Right lobe of liver (tissue), 6 donors: Measurements from ENCODE around the gene MN1. TPM values are rescaled to one million over a fixed set of nuclear protein-coding genes. Genes with fewer than 3 reads are reported as not detected.

Source experiments
- ATAC-seq, 4 donors: fragments of 200-7000 bp; cut with Tn5 transposase; one replicate each; pipeline ENCODE4 v1.9.1; 2020; ENCODE audit warnings: mild to moderate bottlenecking in 4 of 4, moderate library complexity in 4 of 4
- DNase-seq, 3 donors: peaks; one replicate each; pipeline ENCODE4 v3.0.0-alpha.2; 2020
- H3K27ac ChIP-seq, 3 donors: fragments of 200-600 bp; one replicate each; pipeline ENCODE4 v1.8.0; 2022
- H3K27me3 ChIP-seq, 2 donors: fragments of 200-600 bp; one replicate each; pipeline ENCODE4 v1.8.0; 2022
- H3K36me3 ChIP-seq, 4 donors: fragments of 200-600 bp; sonication (generic) in 1 of 4; one replicate each; pipeline versions ENCODE4 v1.5.1 to v1.8.0; 2017 to 2022; ENCODE audit warnings: control low read depth in 1 of 4
- H3K4me1 ChIP-seq, 4 donors: fragments of 200-600 bp; sonication (generic) in 1 of 4; one replicate each; pipeline versions ENCODE4 v1.5.1 to v1.8.0; 2017 to 2022; ENCODE audit warnings: control low read depth in 1 of 4
- H3K4me3 ChIP-seq, 3 donors: fragments of 200-600 bp; one replicate each; pipeline ENCODE4 v1.8.0; 2022
- H3K9me3 ChIP-seq, 4 donors: fragments of 200-600 bp; sonication (generic) in 1 of 4; one replicate each; pipeline versions ENCODE4 v1.5.1 to v1.8.0; 2017 to 2022; ENCODE audit warnings: control low read depth in 1 of 4
- POLR2A ChIP-seq: fragments of 450-650 bp; IDR thresholded peaks from one replicate; pipeline ENCODE4 v1.6.1; 2017; ENCODE audit warnings: antibody characterized with exemption, mild to moderate bottlenecking
- WGBS: methylation state at CpG from one replicate; pipeline ENCODE4 v1.1.6; 2018; ENCODE audit warnings: low coverage, low lambda C conversion rate; ENCODE audit not compliant: insufficient coverage; ENCODE audit errors: missing lambda C conversion rate; 5-methylcytosine and 5-hydroxymethylcytosine counted together
- intact Hi-C, 2 donors: fragments of 100-400 bp; cut with DNase I; formaldehyde crosslinking; loops; one replicate each; pipeline versions ENCODE4 v1.11.2 to v1.14.1; 2022
- total RNA-seq, 6 experiments: library from RNA; depleted of rRNA in 2 of 6; stranded (reverse); fragments of >200 nt in 2 of 6; fragmentation: NEBNext Ultra II Directional in 3 of 6; extraction: Animal tissue kit (Norgen Biotek cat#: 25700) in 3 of 6; gene quantifications; one replicate each; pipeline versions ENCODE4 v1.1.0 to v1.2.4, GENCODE V29; 2016 to 2023
- TF ChIP-seq, protein P1 (sequence below), 4 donors: fragments of 200-600 bp in 3 of 4; fragments of 450-650 bp in 1 of 4; IDR thresholded peaks; one replicate each; pipeline versions ENCODE4 v1.5.1 to v1.8.0; 2016 to 2022; ENCODE audit warnings: antibody characterized with exemption in 4 of 4, mild to moderate bottlenecking in 2 of 4
- donor health status: DM: no; HTN: yes; CAD: no.
- donor health status: DM: no; HTN: no; CAD: no.
- donor health status: DM: no; HTN: no; CAD: no.
- donor health status: DM: no; HTN: yes; CAD: no.
- donor health status: DM: no; HTN: yes; CAD: no.

The MN1 gene
- total RNA-seq, 6 experiments from 2014 or later = 0.10 to 0.77 (median 0.46) TPM

DNA sequence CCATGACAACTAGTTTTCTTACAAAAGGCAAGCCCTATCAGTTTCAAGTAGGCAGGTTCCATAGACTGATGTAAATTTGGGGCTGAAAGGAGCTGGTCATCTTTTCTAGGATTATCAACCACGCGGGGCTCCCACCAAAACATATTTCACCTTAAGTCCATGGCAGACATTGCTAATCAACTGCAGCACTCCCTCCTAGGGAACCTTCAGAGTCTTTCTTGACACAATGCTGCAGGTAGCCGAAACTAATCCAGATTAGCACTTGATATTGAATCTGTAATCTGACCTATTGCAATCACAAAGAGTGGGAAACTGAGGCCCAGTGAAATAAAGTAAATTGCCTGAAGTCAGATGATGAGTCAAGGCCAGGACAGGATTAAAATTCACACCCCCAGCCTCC lies 32.5 kb downstream of the MN1 start:
- TF ChIP-seq POLR2A = no peak
- TF ChIP-seq, protein P1, sequence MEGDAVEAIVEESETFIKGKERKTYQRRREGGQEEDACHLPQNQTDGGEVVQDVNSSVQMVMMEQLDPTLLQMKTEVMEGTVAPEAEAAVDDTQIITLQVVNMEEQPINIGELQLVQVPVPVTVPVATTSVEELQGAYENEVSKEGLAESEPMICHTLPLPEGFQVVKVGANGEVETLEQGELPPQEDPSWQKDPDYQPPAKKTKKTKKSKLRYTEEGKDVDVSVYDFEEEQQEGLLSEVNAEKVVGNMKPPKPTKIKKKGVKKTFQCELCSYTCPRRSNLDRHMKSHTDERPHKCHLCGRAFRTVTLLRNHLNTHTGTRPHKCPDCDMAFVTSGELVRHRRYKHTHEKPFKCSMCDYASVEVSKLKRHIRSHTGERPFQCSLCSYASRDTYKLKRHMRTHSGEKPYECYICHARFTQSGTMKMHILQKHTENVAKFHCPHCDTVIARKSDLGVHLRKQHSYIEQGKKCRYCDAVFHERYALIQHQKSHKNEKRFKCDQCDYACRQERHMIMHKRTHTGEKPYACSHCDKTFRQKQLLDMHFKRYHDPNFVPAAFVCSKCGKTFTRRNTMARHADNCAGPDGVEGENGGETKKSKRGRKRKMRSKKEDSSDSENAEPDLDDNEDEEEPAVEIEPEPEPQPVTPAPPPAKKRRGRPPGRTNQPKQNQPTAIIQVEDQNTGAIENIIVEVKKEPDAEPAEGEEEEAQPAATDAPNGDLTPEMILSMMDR (IDR thresholded peaks at IDR 0.05) = no peak
- Histone ChIP-seq H3K4me1 (no peaks in the 10 kb centered on the region), H3K27ac (no peak overlapping the region), H3K27me3 (no peaks in the 10 kb centered on the region), H3K4me3 (no peak overlapping the region), H3K9me3 (no peaks in the 10 kb centered on the region), H3K36me3 (no peaks in the 10 kb centered on the region)
- DNase-seq = no peak
- intact Hi-C loops = no loop called here
- WGBS = 63% methylated on average over 2 of the region's 3 CpGs
- no peak for ATAC-seq

DNA sequence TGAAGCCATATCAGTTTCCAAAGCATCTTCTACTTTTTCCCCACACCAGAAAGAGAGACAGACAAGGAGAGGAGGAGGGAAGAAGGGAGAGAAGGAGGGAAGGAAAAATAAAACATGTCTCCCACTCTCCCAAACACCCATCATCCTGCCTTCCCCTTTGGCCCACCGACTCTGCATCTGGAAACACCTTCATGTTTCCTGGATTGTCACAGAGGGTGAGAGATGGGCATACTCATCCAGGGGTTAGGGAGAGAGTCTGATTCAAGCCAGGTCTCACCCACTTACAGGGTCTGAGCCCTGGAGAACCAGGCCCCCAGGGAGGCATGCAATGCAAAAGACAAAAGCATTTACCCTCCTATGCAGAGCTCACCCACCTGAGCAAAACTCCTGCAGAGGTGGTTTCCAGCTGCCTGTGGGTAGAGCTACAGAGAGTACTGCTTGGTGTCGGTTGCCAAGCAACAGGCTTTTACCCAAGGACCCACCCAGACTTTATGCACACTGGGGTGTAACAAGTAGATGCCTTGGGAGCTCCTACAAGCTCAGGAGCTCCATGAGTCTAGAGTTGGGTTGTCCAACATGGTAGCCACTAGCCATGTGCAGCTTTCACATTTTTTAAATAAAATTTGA lies 33.4 kb downstream of the MN1 start:
- intact Hi-C loops = no loop called here
- no peak for ATAC-seq
- TF ChIP-seq POLR2A = no peak
- TF ChIP-seq, protein P1 (IDR thresholded peaks at IDR 0.05) = no peak

DNA sequence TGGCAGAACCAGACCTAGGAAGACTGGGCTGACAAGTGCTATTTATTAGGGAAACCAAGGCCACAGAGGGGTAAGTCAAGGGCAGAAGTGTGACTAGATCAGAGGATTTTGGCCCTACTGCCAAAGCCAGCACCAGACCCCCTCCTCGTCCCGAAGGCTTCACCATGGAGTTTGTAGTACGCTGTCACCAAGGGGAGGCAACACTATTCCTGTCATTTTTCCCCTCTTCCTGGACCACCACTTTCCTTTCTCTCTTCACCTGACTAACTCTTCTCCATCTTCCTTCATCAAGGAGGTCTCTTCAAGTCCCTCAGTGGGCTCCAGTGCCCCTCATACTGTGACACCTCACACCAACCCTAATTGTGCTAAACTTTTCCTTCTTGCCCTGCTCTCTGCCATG lies 34.9 kb downstream of the MN1 start:
- Histone ChIP-seq H3K27ac (no peak overlapping the region), H3K4me1 (no peaks in the 10 kb centered on the region), H3K27me3 (no peaks in the 10 kb centered on the region), H3K9me3 (no peaks in the 10 kb centered on the region), H3K4me3 (no peak overlapping the region), H3K36me3 (no peaks in the 10 kb centered on the region)
- WGBS = 94% methylated on average over 3 of the region's 3 CpGs
- TF ChIP-seq POLR2A = no peak
- TF ChIP-seq, protein P1 (IDR thresholded peaks at IDR 0.05) = no peak
- DNase-seq = no peak
- intact Hi-C loops = no loop called here
- ATAC-seq = no peak

More for the DNA sequence above, 33.4 kb downstream of the MN1 start:
- no peak overlapping the region for H3K27ac ChIP-seq
- H3K27me3 ChIP-seq = no peaks in the 10 kb centered on the region
- no peak for DNase-seq
- H3K9me3 ChIP-seq = no peaks in the 10 kb centered on the region
- no peaks in the 10 kb centered on the region for H3K4me1 ChIP-seq
- H3K36me3 ChIP-seq = no peaks in the 10 kb centered on the region
- WGBS = 39% methylated on average over 1 of the region's 2 CpGs
- H3K4me3 ChIP-seq = no peak overlapping the region

DNA sequence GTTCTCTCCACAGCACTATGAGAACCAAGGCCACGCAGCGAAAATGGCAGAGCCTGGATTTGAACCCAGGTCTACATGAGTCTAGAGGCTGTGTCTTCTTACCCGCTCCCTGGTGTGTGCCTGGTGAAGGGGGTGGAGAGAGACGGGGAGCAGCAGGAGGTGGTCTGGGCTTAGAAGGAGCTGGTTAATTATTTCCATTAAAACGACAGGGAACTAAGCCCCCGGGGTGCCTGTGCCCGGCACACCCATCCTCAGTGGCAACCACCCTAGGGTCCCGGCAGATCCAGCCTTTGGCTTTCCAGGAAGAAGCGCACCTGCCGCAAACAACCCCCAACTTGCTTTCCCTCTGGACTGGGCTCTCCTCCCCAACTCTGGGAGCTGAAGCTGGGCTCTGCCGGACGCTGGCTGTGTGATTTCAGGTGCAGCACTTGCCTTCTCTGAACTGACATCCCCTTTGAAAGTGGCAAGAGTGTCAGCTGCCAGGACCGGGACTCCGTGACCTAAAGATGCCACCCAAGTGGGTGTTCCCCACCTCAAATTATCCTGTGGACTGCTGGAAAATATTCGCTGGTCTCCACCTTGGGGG lies 35.8 kb downstream of the MN1 start:
- no peaks in the 10 kb centered on the region for H3K27me3 ChIP-seq
- TF ChIP-seq POLR2A = no peak
- TF ChIP-seq, protein P1 (IDR thresholded peaks at IDR 0.05) = no peak
- H3K9me3 ChIP-seq = no peaks in the 10 kb centered on the region
- ATAC-seq (no peak), DNase-seq (no peak)
- no peak overlapping the region for H3K27ac ChIP-seq
- WGBS = 76% methylated on average over 3 of the region's 15 CpGs
- no peak overlapping the region for H3K4me3 ChIP-seq
- intact Hi-C loops = no loop called here
- no peaks in the 10 kb centered on the region for H3K36me3 ChIP-seq
- no peaks in the 10 kb centered on the region for H3K4me1 ChIP-seq
